NCI-H446 treated with DMSO at 0.1 percent for 48 hours (cell line): ENCODE measurements around the gene COL18A1.

Experiments
- DNase-seq: peaks from one replicate; lab custom pipeline; 2025; lab: John Stamatoyannopoulos, UW

COL18A1 gene

DNA sequence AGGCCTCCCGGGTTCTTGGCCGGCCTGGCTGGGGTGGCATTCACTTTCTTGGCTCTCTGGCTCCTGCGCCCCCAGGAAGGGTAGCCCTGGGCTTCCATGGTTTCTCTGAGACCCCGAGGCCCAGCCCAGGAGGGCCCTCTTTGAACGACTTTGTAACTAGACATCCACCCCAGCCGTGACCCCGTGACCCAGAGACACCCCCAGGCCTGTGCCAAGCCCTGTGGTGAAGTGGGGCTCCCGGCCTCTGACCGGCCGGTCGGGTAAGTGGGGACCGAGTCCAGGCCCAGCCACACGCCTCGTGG, 64.0 kb downstream of the COL18A1 start:
- DNase-seq = no peak

GRCh38 chr21:45469273-45470086, 64.5 kb downstream of the COL18A1 start:
- no peak for DNase-seq

GRCh38 chr21:45470087-45470515, 65.1 kb downstream of the COL18A1 start:
- DNase-seq = no peak

- DNase-seq = no peak
Measured at GRCh38 chr21:45470773-45471524, 66.0 kb downstream of the COL18A1 start.

GRCh38 chr21:45471525-45472221, 66.7 kb downstream of the COL18A1 start:
- no peak for DNase-seq

DNA sequence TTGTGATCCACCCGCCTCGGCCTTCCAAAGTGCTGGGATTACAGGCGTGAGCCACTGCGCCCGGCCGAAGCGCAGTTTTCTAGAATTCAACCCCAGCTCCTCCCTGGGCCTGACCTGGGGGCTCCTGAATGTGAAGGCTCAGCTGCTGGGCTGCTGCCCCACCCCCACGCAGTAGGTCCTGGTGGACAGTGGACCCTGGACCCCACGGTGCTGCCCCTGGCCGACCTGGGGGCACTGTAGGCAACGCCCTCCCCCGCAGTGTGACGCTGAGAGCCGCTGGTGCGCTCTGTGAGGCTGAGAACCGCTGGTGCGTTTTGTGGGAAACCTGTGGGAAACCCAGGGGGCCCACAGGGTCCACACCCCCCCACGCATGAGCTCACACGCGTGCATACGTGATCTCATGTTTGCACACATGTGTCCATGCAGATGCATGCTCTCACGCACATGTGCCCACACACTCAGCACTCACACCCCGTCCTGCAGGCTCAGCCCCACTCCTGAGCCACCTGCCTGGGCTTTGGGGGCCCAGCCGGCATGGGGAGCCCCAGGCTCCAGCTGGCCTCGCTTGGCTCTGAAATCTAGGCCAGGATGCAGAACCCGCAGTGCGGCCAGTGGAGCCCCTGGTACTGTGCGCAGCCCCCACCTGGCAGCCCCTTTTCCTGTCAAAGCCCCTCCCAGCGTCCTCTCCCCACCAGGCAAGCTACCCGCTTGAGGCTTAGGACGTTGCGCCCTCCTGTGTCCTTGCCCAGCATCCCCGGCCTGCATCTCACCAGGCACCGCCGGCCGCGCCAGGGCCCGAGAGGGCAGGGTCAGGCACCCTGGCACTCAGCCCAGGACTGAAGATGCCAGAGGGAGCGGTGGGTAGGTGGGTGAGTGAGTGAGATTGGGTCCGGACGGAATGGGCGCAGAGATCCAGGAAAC, 67.7 kb downstream of the COL18A1 start:
- DNase-seq = no peak

- DNase-seq = no peak
Measured at GRCh38 chr21:45473496-45474322, 68.7 kb downstream of the COL18A1 start.

DNA sequence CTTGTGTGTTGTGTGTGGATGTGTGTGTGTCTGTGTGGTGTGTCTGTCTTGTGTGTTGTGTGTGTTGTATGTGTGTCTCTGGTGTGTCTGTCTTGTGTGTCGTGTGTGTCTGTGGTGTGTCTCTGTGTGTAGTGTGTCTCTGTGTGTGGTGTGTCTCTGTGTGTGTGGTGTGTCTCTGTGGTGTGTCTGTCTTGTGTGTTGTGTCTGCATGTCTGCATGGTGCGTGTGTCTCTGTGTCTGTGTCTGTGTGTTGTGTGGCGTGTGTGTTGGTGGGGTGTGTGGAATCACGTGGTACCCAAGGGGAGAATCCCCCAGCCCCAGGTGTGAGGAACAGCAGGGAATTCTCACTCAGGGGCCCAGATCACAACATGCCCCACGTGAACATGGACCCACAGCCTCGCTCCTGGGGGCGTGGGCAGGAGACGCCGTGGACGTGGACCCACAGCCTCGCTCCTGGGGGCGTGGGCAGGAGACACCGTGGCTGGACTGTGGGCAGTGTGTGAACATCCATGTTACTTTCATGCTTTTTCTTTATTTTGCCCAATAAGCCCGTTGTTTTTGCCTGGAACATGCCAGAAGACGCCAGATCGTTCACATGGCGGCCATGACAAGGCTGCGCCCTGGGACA, 69.5 kb downstream of the COL18A1 start:
- DNase-seq = no peak

DNA sequence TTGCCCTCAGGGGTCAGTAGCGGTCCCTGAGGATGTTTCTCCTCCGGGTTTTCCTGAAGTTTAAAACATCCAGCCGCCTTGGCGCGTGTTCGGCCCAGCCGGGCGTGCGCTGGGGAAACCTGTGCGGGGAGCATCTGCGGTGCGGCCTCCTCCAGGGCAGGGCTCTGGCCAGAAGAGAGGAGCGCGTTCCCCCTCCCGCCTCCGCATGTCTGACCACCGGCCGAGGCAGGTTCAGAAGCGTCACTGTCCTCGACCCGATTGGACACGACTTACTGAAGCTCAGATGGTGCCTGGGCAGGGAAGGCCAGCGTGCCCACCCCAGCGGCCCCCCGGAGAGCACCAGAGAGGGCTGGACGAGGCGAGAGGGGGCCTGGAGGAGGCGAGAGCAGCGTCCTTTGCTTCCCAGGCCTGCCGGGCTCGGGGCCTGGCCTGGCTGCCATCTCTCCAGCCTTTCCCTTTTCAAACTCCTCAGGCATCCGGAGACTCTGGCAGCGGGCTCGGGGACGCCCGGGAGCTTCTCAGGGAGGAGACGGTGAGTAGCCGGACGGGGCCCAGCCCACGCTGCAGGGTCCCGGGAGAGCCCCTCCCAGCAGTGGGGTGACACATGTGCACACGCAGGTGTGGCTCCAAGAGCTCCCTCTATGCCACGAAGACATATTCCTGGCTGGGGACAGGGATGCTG, 70.2 kb downstream of the COL18A1 start:
- DNase-seq = no peak

DNA sequence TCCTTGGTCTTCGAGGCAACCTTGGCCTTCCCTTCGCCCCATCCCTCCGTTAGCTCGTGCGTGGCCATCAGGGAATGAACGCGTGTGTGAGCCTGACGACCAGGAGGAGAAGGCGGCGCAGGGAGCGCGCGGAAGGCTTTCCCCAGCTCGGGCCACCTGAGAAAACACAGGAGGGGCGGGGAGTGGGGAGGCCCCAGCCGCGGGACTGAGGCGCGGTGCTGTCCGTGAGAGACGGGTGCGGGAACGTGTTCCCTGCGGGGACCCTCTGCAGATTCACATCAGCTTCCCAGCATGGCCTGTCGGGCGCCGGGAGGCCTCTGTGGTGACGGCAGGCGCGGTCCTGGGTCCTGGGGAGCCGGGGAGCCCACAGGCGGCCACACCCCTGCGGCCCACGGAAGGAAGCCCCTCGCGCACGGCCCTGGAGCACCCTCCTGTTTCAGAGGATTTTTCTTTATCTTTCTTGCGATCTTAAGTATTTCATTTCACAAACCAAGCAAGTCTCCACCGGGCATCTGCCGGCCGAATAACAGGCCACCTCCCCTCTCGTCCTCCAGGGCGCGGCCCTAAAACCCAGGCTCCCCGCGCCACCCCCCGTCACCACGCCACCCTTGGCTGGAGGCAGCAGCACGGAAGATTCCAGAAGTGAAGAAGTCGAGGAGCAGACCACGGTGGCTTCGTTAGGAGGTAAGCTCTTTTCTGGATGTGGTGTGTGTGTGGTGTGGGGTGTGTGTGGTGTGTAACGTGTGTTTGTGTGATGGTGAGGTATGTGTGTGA, 71.0 kb downstream of the COL18A1 start:
- DNase-seq = no peak

- DNase-seq = no peak
Measured at GRCh38 chr21:45476582-45476981, 71.6 kb downstream of the COL18A1 start.

DNA sequence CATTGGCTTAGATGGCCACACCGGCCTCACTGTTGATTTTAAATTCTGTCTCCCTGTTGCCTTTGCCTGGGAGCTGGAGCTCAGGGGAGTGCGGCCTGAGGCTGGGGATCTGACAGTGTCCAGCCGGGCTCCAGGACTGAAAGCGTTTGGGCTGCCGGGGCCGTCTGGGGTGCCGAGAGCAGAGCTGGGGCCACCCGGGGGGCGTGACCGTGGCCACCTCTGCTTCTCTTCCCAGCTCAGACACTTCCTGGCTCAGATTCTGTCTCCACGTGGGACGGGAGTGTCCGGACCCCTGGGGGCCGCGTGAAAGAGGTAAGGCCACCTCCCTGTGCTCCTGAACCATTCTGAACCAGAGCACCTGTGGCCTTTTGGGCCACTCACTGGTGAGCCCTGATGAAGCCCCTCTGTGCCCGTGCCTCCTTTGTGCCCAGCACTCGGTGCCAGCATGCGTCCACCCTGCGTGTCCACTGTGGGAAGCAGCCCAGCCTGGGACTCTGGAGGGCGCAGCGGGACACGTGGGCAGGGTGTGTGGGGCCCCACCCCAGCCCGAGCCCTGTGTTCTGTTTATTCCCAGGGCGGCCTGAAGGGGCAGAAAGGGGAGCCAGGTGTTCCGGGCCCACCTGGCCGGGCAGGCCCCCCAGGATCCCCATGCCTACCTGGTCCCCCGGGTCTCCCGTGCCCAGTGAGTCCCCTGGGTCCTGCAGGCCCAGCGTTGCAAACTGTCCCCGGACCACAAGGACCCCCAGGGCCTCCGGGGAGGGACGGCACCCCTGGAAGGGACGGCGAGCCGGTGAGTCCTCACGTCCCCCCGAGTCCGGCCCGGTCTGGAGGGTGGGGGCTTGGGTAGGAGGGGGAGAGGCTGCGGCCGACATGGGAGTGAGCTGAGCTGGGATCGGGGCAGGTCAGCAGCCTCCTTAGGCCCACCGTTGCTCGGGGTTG, 72.5 kb downstream of the COL18A1 start:
- DNase-seq = no peak

GRCh38 chr21:45478115-45478801, 73.3 kb downstream of the COL18A1 start:
- peak; percentile 2 for DNase-seq

- no peak for DNase-seq
Measured at GRCh38 chr21:45478816-45479669, 74.1 kb downstream of the COL18A1 start.

GRCh38 chr21:45479691-45480675, 75.0 kb downstream of the COL18A1 start:
- DNase-seq = no peak
